Measurements from ENCODE around the gene SLC26A6.

SLC26A6 gene

DNA sequence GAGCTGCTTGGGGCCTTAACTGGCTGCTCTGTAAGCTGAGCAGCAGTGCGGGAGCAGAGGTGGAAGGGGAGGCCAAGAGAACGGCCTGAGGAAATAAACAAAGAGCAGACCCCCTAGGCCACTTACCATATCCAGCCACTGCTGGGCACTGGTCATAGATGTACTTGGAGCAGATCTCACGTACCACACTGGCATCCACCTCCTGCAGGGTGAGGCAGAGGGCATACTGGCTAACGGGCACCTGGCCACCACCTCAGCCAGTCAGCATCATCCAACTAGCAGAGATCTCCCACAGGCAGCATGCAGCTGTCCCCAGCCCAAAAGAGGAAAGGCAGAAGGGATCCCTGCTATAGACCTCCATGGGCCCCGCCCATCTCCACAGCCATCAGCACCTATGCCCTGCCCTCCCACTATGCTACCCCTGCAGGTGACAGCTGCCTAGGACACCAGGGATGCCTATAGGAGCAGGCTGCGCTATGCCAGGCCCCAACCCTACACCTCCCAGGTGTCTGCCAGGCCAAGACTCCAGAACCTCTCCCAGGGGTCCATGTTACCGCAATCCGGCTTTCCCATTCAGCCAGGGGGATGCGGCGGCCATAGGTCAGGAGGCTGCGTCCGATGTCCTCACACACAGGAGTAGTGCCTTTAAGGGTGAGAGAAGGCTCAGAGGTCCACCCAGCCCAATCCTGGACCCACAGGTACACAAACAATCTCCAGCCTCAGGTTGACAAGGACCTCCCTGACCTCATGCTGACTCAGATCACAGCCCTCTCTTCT, 35.6 kb downstream of the SLC26A6 start:
- H3K4me3 ChIP-seq (ENCODE audit: low read depth, low read length, poor library complexity, severe bottlenecking) = no peak overlapping the region
- no peak overlapping the region for H2AFZ ChIP-seq (ENCODE audit: low read length)
- no peaks in the 10 kb centered on the region for H3K9me3 ChIP-seq (ENCODE audit: low read length)
- no peaks in the 10 kb centered on the region for H3F3A ChIP-seq (ENCODE audit: insufficient read depth, low read length)
- TF ChIP-seq, protein P1, sequence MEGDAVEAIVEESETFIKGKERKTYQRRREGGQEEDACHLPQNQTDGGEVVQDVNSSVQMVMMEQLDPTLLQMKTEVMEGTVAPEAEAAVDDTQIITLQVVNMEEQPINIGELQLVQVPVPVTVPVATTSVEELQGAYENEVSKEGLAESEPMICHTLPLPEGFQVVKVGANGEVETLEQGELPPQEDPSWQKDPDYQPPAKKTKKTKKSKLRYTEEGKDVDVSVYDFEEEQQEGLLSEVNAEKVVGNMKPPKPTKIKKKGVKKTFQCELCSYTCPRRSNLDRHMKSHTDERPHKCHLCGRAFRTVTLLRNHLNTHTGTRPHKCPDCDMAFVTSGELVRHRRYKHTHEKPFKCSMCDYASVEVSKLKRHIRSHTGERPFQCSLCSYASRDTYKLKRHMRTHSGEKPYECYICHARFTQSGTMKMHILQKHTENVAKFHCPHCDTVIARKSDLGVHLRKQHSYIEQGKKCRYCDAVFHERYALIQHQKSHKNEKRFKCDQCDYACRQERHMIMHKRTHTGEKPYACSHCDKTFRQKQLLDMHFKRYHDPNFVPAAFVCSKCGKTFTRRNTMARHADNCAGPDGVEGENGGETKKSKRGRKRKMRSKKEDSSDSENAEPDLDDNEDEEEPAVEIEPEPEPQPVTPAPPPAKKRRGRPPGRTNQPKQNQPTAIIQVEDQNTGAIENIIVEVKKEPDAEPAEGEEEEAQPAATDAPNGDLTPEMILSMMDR (IDR thresholded peaks at IDR 0.05; ENCODE audit: low read length) = no peak
- no peak for TF ChIP-seq EZH2 (IDR thresholded peaks at IDR 0.05; ENCODE audit: borderline replicate concordance, low read length)
- H3K27me3 ChIP-seq (ENCODE audit: insufficient read depth, low read length) = no peaks in the 10 kb centered on the region; the same call in 1 of the 2 replicates
- H4K20me1 ChIP-seq (ENCODE audit: insufficient read depth, low read length) = no peaks in the 10 kb centered on the region
- H3K9me2 ChIP-seq (ENCODE audit: low read depth, low read length) = no peaks in the 10 kb centered on the region
- H3K4me2 ChIP-seq (ENCODE audit: low read length) = no peak overlapping the region
- H3K79me2 ChIP-seq (ENCODE audit: insufficient read depth, low read length) = no peaks in the 10 kb centered on the region
- H3K4me1 ChIP-seq (ENCODE audit: insufficient read depth, low read length, severe bottlenecking) = no peaks in the 10 kb centered on the region
- H3K9ac ChIP-seq (ENCODE audit: low read length) = no peak overlapping the region
- H3K36me3 ChIP-seq (ENCODE audit: insufficient read depth, low read length) = peaks cover 73% of the 10 kb centered on the region
- no peak overlapping the region for H3K27ac ChIP-seq (ENCODE audit: low read depth, low read length, poor library complexity, severe bottlenecking)

DNA sequence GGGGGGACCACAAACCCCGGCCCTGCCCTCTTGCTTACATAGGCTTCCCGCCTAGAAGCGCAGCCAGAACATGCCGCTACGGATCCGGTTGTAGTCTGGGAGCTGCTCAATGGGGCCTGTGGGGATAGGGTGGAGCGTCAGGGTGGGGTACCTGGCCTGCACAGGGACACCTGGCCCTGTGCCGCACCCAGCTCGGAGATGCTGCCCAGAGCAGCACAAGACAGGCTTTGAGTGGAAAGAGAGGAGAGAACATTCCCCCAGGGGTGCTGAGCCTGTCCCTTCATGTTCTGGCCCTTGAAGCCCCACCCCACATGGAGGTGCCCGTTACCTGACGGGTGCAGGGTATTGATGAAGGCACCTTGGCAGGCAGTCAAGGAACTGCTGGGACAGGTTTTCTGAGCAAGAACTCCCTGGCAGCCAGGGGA, 36.2 kb downstream of the SLC26A6 start:
- no peak overlapping the region for H3K4me3 ChIP-seq (ENCODE audit: low read depth, low read length, poor library complexity, severe bottlenecking)
- H3K9ac ChIP-seq (ENCODE audit: low read length) = no peak overlapping the region
- no peaks in the 10 kb centered on the region for H3K4me1 ChIP-seq (ENCODE audit: insufficient read depth, low read length, severe bottlenecking)
- H3K27ac ChIP-seq (ENCODE audit: low read depth, low read length, poor library complexity, severe bottlenecking) = no peak overlapping the region
- no peak for TF ChIP-seq EZH2 (IDR thresholded peaks at IDR 0.05; ENCODE audit: borderline replicate concordance, low read length)
- TF ChIP-seq, protein P1 (IDR thresholded peaks at IDR 0.05; ENCODE audit: low read length) = no peak
- H3K9me3 ChIP-seq (ENCODE audit: low read length) = no peaks in the 10 kb centered on the region
- peaks cover 5% of the 10 kb centered on the region for H3K27me3 ChIP-seq (ENCODE audit: insufficient read depth, low read length)
- H3F3A ChIP-seq (ENCODE audit: insufficient read depth, low read length) = no peaks in the 10 kb centered on the region
- peaks cover 67% of the 10 kb centered on the region for H3K36me3 ChIP-seq (ENCODE audit: insufficient read depth, low read length)
- H3K9me2 ChIP-seq (ENCODE audit: low read depth, low read length) = no peaks in the 10 kb centered on the region
- no peak overlapping the region for H3K4me2 ChIP-seq (ENCODE audit: low read length)
- no peaks in the 10 kb centered on the region for H3K79me2 ChIP-seq (ENCODE audit: insufficient read depth, low read length)
- H2AFZ ChIP-seq (ENCODE audit: low read length) = no peak overlapping the region
- H4K20me1 ChIP-seq (ENCODE audit: insufficient read depth, low read length) = no peaks in the 10 kb centered on the region

DNA sequence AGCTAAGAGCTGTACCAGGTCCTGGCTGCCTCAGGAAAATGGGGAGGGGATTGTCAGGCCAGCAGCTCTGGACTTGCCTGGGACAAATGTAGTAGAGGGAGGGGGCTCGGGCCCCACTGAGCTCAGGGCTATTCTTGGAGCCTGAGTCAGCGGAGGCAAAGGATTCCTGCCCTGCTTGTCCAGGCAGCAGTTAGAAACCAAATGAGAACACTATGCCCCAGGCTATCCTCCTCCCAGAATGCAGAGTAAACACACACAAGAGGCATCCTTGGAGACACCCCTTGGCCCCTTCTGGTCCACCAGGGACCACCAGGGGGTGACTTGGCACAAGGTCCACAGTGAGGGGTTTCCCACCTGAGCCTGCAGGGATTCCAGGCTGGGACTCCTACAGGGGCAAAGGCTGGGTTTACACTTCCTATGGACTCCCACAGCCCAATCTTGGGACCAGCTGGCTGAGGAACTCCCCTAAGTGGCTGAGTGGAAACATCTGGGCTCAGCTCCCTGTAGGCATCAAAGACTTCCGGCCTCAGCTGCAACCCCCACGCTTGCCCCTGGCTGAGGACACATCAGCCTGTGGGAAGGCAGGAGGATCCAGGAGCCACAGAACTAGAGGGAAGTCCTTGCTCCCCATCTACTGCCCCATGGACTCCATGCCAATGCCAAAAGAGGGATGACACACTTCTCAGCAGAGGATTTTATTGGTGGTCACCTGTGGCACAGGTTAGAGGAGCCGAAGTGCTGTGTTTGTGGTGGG, 36.8 kb downstream of the SLC26A6 start:
- Histone ChIP-seq H3K4me3 (ENCODE audit: low read depth, low read length, poor library complexity, severe bottlenecking) (no peak overlapping the region), H3K4me2 (ENCODE audit: low read length) (no peak overlapping the region), H4K20me1 (ENCODE audit: insufficient read depth, low read length) (no peaks in the 10 kb centered on the region), H3K4me1 (ENCODE audit: insufficient read depth, low read length, severe bottlenecking) (no peaks in the 10 kb centered on the region), H3F3A (ENCODE audit: insufficient read depth, low read length) (no peaks in the 10 kb centered on the region), H3K27me3 (ENCODE audit: insufficient read depth, low read length) (peaks cover 11% of the 10 kb centered on the region), H3K36me3 (ENCODE audit: insufficient read depth, low read length) (peaks cover 61% of the 10 kb centered on the region), H3K9me2 (ENCODE audit: low read depth, low read length) (no peaks in the 10 kb centered on the region), H3K9me3 (ENCODE audit: low read length) (no peaks in the 10 kb centered on the region), H3K27ac (ENCODE audit: low read depth, low read length, poor library complexity, severe bottlenecking) (no peak overlapping the region), H2AFZ (ENCODE audit: low read length) (no peak overlapping the region), H3K9ac (ENCODE audit: low read length) (no peak overlapping the region), H3K79me2 (ENCODE audit: insufficient read depth, low read length) (no peaks in the 10 kb centered on the region)
- TF ChIP-seq EZH2 (IDR thresholded peaks at IDR 0.05; ENCODE audit: borderline replicate concordance, low read length) = no peak

Measured in OCI-LY1 (cell line).